H9 (cell line): ENCODE results near the gene ANK2. TPM values are rescaled to one million over a fixed set of nuclear protein-coding genes. Genes with fewer than 3 reads are reported as not detected.

Source experiments
- DNase-seq: peaks from one replicate; pipeline ENCODE4 v3.0.0-alpha.2; 2017
- H2AFZ ChIP-seq: one replicate; pipeline ENCODE4 v1.6.1; 2013; ENCODE audit warnings: mild to moderate bottlenecking, low read length, control low read depth, moderate library complexity
- H2AK5ac ChIP-seq: 2 replicates; pipeline ENCODE4 v1.6.1; 2013; ENCODE audit warnings: low read length, control low read depth, mixed read lengths; ENCODE audit not compliant: insufficient read length
- H2BK120ac ChIP-seq: one replicate; pipeline ENCODE4 v1.6.1; 2013; ENCODE audit warnings: low read depth, mild to moderate bottlenecking, low read length, control low read depth, inconsistent platforms; ENCODE audit not compliant: poor library complexity, severe bottlenecking
- H2BK12ac ChIP-seq: 2 replicates; pipeline ENCODE4 v1.6.1; 2013; ENCODE audit warnings: low read length, control low read depth, mixed read lengths, low read depth; ENCODE audit not compliant: insufficient read length
- H2BK15ac ChIP-seq: 2 replicates; pipeline ENCODE4 v1.6.1; 2013; ENCODE audit warnings: low read depth, low read length, control low read depth
- H2BK20ac ChIP-seq: one replicate; pipeline ENCODE4 v1.6.1; 2013; ENCODE audit warnings: low read depth, mild to moderate bottlenecking, low read length, control low read depth, inconsistent platforms; ENCODE audit not compliant: poor library complexity, severe bottlenecking
- H2BK5ac ChIP-seq: 2 replicates; pipeline ENCODE4 v1.6.1; 2013; ENCODE audit warnings: low read length, control low read depth, mixed read lengths; ENCODE audit not compliant: insufficient read length
- H3K14ac ChIP-seq: 2 replicates; pipeline ENCODE4 v1.6.1; 2013; ENCODE audit warnings: low read length, control low read depth; ENCODE audit not compliant: insufficient read depth
- H3K18ac ChIP-seq: 2 replicates; pipeline ENCODE4 v1.6.1; 2013; ENCODE audit warnings: low read depth, mild to moderate bottlenecking, mixed read lengths, low read length, control low read depth; ENCODE audit not compliant: insufficient read length
- H3K23ac ChIP-seq: 2 replicates; pipeline ENCODE4 v1.6.1; 2013; ENCODE audit warnings: low read length, control low read depth, mixed read lengths, low read depth; ENCODE audit not compliant: insufficient read length
- H3K23me2 ChIP-seq: 2 replicates; pipeline ENCODE4 v1.6.1; 2013; ENCODE audit warnings: low read depth, mild to moderate bottlenecking, mixed read lengths, low read length, control low read depth; ENCODE audit not compliant: insufficient read length, poor library complexity, severe bottlenecking
- H3K27ac ChIP-seq: 2 replicates; pipeline ENCODE4 v1.5.1; 2013; ENCODE audit warnings: low read length, control low read depth, mixed read lengths, low read depth; ENCODE audit not compliant: insufficient read length
- H3K27me3 ChIP-seq: 2 replicates; pipeline ENCODE4 v1.6.1; 2013; ENCODE audit warnings: low read length, control low read depth, inconsistent platforms; ENCODE audit not compliant: insufficient read depth
- H3K4ac ChIP-seq: 2 replicates; pipeline ENCODE4 v1.6.1; 2013; ENCODE audit warnings: low read depth, mild to moderate bottlenecking, control low read depth, inconsistent platforms, low read length, moderate library complexity
- H3K4me1 ChIP-seq: 2 replicates; pipeline ENCODE4 v1.6.1; 2013; ENCODE audit warnings: low read length, control low read depth, inconsistent platforms; ENCODE audit not compliant: insufficient read depth
- H3K4me2 ChIP-seq: 2 replicates; pipeline ENCODE4 v1.6.1; 2013; ENCODE audit warnings: low read length, control low read depth, mixed read lengths; ENCODE audit not compliant: insufficient read length, insufficient read depth
- H3K56ac ChIP-seq: 2 replicates; pipeline ENCODE4 v1.6.1; 2013; ENCODE audit warnings: low read depth, mild to moderate bottlenecking, mixed read lengths, low read length, control low read depth; ENCODE audit not compliant: insufficient read length
- H3K79me1 ChIP-seq: 2 replicates; pipeline ENCODE4 v1.6.1; 2013; ENCODE audit warnings: low read depth, mild to moderate bottlenecking, moderate library complexity, low read length, control low read depth, inconsistent platforms; ENCODE audit not compliant: insufficient read depth, poor library complexity, severe bottlenecking
- H3K79me2 ChIP-seq: 2 replicates; pipeline ENCODE4 v1.6.1; 2013; ENCODE audit warnings: low read length, control low read depth, inconsistent platforms; ENCODE audit not compliant: insufficient read depth
- H3K9ac ChIP-seq: 2 replicates; pipeline ENCODE4 v1.6.1; 2013; ENCODE audit warnings: low read length, control low read depth, mixed read lengths; ENCODE audit not compliant: insufficient read length; ENCODE audit errors: extremely low read depth
- H3K9me3 ChIP-seq: one replicate; pipeline ENCODE4 v1.6.1; 2013; ENCODE audit warnings: low read depth, low read length, inconsistent platforms; ENCODE audit not compliant: control insufficient read depth
- H3T11ph ChIP-seq: one replicate; pipeline ENCODE4 v1.6.1; 2013; ENCODE audit warnings: mild to moderate bottlenecking, low read length, control low read depth, inconsistent platforms
- H4K20me1 ChIP-seq: one replicate; pipeline ENCODE4 v1.6.1; 2013; ENCODE audit not compliant: control insufficient read depth, insufficient read length, insufficient read depth
- H4K5ac ChIP-seq: 2 replicates; pipeline ENCODE4 v1.6.1; 2013; ENCODE audit warnings: low read depth, mild to moderate bottlenecking, mixed read lengths, low read length, control low read depth; ENCODE audit not compliant: insufficient read length
- H4K8ac ChIP-seq: replicated peaks from 2 replicates; pipeline ENCODE4 v1.6.1; 2013; ENCODE audit warnings: low read length, control low read depth, mixed read lengths, low read depth; ENCODE audit not compliant: insufficient read length
- H4K91ac ChIP-seq: 2 replicates; pipeline ENCODE4 v1.6.1; 2013; ENCODE audit warnings: low read depth, mild to moderate bottlenecking, moderate library complexity, mixed read lengths, low read length, control low read depth; ENCODE audit not compliant: insufficient read length
- H3K27ac Mint-ChIP-seq, 3 experiments: 2 replicates in 2 of 3; 3 replicates in 1 of 3; pipeline ENCODE4 v1.8.0; 2020 to 2021; ENCODE audit warnings: mixed read lengths in 3 of 3, mild to moderate bottlenecking in 1 of 3, moderate library complexity in 1 of 3
- H3K27me3 Mint-ChIP-seq: 2 replicates; pipeline ENCODE4 v1.8.0; 2021; ENCODE audit warnings: low read depth, mild to moderate bottlenecking, moderate library complexity, mixed read lengths
- H3K36me3 Mint-ChIP-seq, 3 experiments: 2 replicates in 2 of 3; 3 replicates in 1 of 3; pipeline ENCODE4 v1.8.0; 2020 to 2021; ENCODE audit warnings: low read depth in 3 of 3, mixed read lengths in 3 of 3; ENCODE audit not compliant: insufficient read depth in 1 of 3
- H3K4me1 Mint-ChIP-seq, 2 experiments: 2 replicates each; pipeline ENCODE4 v1.8.0; 2020; ENCODE audit warnings: mixed read lengths in 2 of 2
- H3K4me3 Mint-ChIP-seq, 2 experiments: 2 replicates in 1 of 2; 3 replicates in 1 of 2; pipeline ENCODE4 v1.8.0; 2020 to 2021; ENCODE audit warnings: mild to moderate bottlenecking in 2 of 2, mixed read lengths in 2 of 2, moderate library complexity in 1 of 2
- H3K9me3 Mint-ChIP-seq, 2 experiments: 2 replicates in 1 of 2; 3 replicates in 1 of 2; pipeline ENCODE4 v1.8.0; 2020; ENCODE audit warnings: mild to moderate bottlenecking in 2 of 2, mixed read lengths in 2 of 2, moderate library complexity in 1 of 2
- CTCF ChIP-seq: fragments of 200-600 bp; sonication (generic); conservative IDR thresholded peaks from 3 replicates; pipeline ENCODE4 v1.8.0; 2021; ENCODE audit warnings: antibody characterized with exemption, mild to moderate bottlenecking
- WGBS: extraction: QIAGEN DNeasy Blood & Tissue Kit; methylation state at CpG from one replicate; pipeline ENCODE4 v1.1.7; 2013; ENCODE audit warnings: missing lambda C conversion rate, low lambda C conversion rate, mixed read lengths; ENCODE audit not compliant: insufficient read length; ENCODE audit errors: extremely low coverage; 5-methylcytosine and 5-hydroxymethylcytosine counted together
- total RNA-seq: library from RNA; stranded (reverse); gene quantifications from 2 replicates; pipeline ENCODE4 v1.2.1, GENCODE V29; 2021

Gene ANK2
- total RNA-seq, 1 experiment from 2014 or later = 36.8 TPM

GRCh38 chr4:113116414-113117357 is 67.2 kb downstream of the ANK2 start:
- TF ChIP-seq CTCF = no peak
- Histone ChIP-seq H2BK12ac (no peak overlapping the region), H3K9me3 (no peaks in the 10 kb centered on the region), H3K4me2 (no peak overlapping the region), H3T11ph (no peak overlapping the region), H3K23ac (no peak overlapping the region), H3K4me1 (no peaks in the 10 kb centered on the region; the same call in 1 of the 2 replicates), H3K18ac (no peak overlapping the region), H2BK120ac (no peak overlapping the region), H3K9ac (no peak overlapping the region), H2BK20ac (no peak overlapping the region), H3K14ac (peak overlapping the region; percentile 34; the same call in 1 of the 2 replicates), H4K8ac (no peak overlapping the region), H2BK15ac (no peak overlapping the region), H2AFZ (no peak overlapping the region), H3K79me1 (no peaks in the 10 kb centered on the region), H2BK5ac (no peak overlapping the region), H3K23me2 (no peaks in the 10 kb centered on the region), H2AK5ac (no peak overlapping the region), H3K27ac (no peak overlapping the region), H4K5ac (no peak overlapping the region), H3K4ac (no peak overlapping the region), H4K20me1 (no peaks in the 10 kb centered on the region), H3K27me3 (no peaks in the 10 kb centered on the region), H3K79me2 (no peaks in the 10 kb centered on the region), H4K91ac (no peak overlapping the region), H3K56ac (no peak overlapping the region)
- H3K4me3 Mint-ChIP-seq = no peak overlapping the region
- no CpG with 5 or more reads among the region's 17 CpGs for WGBS
- H3K36me3 Mint-ChIP-seq = no peaks in the 10 kb centered on the region; a peak in 1 of 7 replicates
- peaks cover 34 to 38% of the 10 kb centered on the region in 2 experiments for H3K4me1 Mint-ChIP-seq
- peak; percentile 36 for DNase-seq
- peak overlapping the region in 2 of 3 experiments; percentile 55 to 72; a peak in 4 of 7 replicates for H3K27ac Mint-ChIP-seq
- no peaks in the 10 kb centered on the region; a peak in 1 of 5 replicates for H3K9me3 Mint-ChIP-seq
- no peaks in the 10 kb centered on the region for H3K27me3 Mint-ChIP-seq
